Measurements from ENCODE around the gene OR2AE1. TPM values are rescaled to one million over a fixed set of nuclear protein-coding genes. Genes with fewer than 3 reads are reported as not detected.

Gene OR2AE1
- total and polyA plus RNA-seq, 2 donors, result 0.07 TPM; not detected in 1

DNA sequence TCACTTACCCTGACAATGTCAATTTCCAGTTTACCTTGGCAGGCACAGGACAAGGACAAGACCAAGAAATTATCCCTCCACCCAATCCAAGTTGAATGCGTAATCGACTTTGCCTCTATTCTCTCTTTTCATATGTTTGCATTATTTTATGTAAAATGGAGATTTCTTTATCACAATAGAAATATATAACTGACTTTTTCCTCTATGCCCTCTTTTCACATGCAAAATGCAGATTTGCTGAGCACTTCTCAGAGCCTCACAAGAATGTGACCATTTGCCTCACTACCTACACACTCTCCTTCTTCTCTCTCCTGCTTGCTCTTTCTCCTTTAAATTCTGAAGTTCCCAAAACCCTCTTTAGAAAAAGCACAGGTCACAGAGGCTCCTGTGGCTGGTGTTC, 33.9 kb downstream of the OR2AE1 start:
- 94% methylated on average over 2 of the region's 2 CpGs for WGBS

DNA sequence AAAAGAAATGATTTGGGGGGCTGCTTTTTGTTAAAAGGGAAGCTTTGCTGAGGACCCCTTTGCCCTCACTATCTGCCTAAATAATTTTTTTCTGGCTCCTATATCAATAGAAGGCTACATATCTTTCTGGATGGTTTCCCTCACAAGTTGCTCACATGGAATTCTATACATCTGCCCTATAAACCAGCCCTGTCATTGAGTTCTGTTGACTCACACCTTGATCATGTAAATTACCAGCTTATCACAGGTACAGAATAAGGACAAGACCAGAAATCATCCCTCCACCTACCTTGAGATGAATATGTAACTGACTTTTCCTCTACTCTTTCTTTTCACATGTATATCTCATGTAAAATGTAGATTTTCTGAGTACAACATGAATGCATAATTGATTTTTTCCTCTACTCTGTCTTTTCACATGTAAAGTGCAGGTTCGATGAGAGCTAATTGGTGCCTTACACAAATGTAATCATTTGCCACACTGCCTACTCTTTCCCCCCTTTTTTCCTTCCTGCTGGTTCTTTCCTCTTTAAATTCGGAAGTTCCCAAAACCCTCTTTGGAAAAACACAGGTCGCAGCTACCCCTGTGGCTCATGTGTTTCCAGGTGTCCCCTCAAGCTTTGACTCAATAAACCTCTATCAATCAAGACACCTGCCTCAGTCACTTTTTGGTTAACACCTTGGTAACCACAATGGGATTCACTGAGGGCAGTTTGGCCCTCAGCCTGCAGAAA, 36.5 kb downstream of the OR2AE1 start:
- no peaks in the 10 kb centered on the region for H3K36me3 ChIP-seq (ENCODE audit: control insufficient read depth in 2 of 2, insufficient read depth in 2 of 2, low read length in 1 of 2)
- DNase-seq (ENCODE audit: low read depth in 6 of 9, low spot score in 9 of 9), result no peak
- 82% methylated on average over 3 of the region's 3 CpGs for WGBS

More for the DNA sequence above, 33.9 kb downstream of the OR2AE1 start:
- no peaks in the 10 kb centered on the region for H3K9me3 ChIP-seq (ENCODE audit: control insufficient read depth in 2 of 2, insufficient read depth in 1 of 2, low read length in 1 of 2)
- H3K27me3 ChIP-seq (ENCODE audit: control insufficient read depth in 2 of 2, insufficient read depth in 1 of 2, low read length in 1 of 2), result no peaks in the 10 kb centered on the region
- no peak overlapping the region for H3K27ac ChIP-seq (ENCODE audit: low read depth in 1 of 2, low read length in 1 of 2)
- no peak overlapping the region for H3K4me3 ChIP-seq (ENCODE audit: low read length in 2 of 2)
- DNase-seq (ENCODE audit: low read depth in 6 of 9, low spot score in 9 of 9), result no peak
- H3K36me3 ChIP-seq (ENCODE audit: control insufficient read depth in 2 of 2, insufficient read depth in 2 of 2, low read length in 1 of 2), result no peaks in the 10 kb centered on the region
- no peaks in the 10 kb centered on the region for H3K4me1 ChIP-seq (ENCODE audit: control insufficient read depth in 2 of 2, insufficient read depth in 2 of 2, low read length in 2 of 2)

DNA sequence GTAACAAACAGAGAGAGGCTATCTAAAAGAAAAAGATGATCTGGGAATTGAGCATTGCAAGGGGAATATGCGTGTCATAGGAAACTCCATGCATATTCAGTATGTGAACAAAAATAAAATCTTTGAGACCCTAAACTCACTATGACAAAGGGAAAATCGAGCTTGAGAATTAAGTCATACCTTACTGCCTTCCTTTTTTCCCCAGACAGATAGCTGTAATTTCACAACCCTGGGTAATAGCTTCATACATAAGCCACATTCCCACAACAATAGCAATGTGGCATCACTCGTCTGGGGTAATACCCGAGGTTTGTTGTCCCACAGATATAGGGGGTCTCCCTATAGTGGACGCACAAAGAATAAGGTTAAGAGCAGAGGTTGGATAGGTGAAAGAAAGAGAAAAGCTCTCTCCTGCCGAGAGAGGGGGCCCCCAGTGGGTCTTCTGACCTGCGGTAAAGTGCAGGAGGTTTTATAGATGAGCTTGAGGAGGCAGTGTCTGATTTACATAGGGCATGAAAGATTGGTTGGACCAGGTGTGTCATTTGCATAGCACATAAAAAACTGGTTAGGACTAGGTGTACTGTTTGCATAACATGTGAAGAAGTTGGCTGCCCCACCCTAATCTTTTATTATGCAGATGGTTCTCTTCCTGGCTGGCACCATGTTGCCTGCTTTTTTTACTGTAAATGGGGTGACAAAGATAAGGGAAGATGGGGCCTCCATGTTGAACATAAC, 37.4 kb downstream of the OR2AE1 start:
- Histone ChIP-seq H3K27me3 (ENCODE audit: control insufficient read depth in 2 of 2, insufficient read depth in 1 of 2, low read length in 1 of 2) (no peaks in the 10 kb centered on the region), H3K27ac (ENCODE audit: low read depth in 1 of 2, low read length in 1 of 2) (no peak overlapping the region), H3K4me1 (ENCODE audit: control insufficient read depth in 2 of 2, insufficient read depth in 2 of 2, low read length in 2 of 2) (peaks cover 0 to 2% of the 10 kb centered on the region in 2 donors), H3K9me3 (ENCODE audit: control insufficient read depth in 2 of 2, insufficient read depth in 1 of 2, low read length in 1 of 2) (no peaks in the 10 kb centered on the region), H3K36me3 (ENCODE audit: control insufficient read depth in 2 of 2, insufficient read depth in 2 of 2, low read length in 1 of 2) (no peaks in the 10 kb centered on the region), H3K4me3 (ENCODE audit: low read length in 2 of 2) (no peak overlapping the region)
- no peak for DNase-seq (ENCODE audit: low read depth in 6 of 9, low spot score in 9 of 9)
- 86% methylated on average over 7 of the region's 7 CpGs for WGBS

More for the DNA sequence above, 36.5 kb downstream of the OR2AE1 start:
- Histone ChIP-seq H3K4me3 (ENCODE audit: low read length in 2 of 2) (no peak overlapping the region), H3K27ac (ENCODE audit: low read depth in 1 of 2, low read length in 1 of 2) (no peak overlapping the region), H3K27me3 (ENCODE audit: control insufficient read depth in 2 of 2, insufficient read depth in 1 of 2, low read length in 1 of 2) (no peaks in the 10 kb centered on the region), H3K4me1 (ENCODE audit: control insufficient read depth in 2 of 2, insufficient read depth in 2 of 2, low read length in 2 of 2) (peaks cover 0 to 2% of the 10 kb centered on the region in 2 donors), H3K9me3 (ENCODE audit: control insufficient read depth in 2 of 2, insufficient read depth in 1 of 2, low read length in 1 of 2) (no peaks in the 10 kb centered on the region)

DNA sequence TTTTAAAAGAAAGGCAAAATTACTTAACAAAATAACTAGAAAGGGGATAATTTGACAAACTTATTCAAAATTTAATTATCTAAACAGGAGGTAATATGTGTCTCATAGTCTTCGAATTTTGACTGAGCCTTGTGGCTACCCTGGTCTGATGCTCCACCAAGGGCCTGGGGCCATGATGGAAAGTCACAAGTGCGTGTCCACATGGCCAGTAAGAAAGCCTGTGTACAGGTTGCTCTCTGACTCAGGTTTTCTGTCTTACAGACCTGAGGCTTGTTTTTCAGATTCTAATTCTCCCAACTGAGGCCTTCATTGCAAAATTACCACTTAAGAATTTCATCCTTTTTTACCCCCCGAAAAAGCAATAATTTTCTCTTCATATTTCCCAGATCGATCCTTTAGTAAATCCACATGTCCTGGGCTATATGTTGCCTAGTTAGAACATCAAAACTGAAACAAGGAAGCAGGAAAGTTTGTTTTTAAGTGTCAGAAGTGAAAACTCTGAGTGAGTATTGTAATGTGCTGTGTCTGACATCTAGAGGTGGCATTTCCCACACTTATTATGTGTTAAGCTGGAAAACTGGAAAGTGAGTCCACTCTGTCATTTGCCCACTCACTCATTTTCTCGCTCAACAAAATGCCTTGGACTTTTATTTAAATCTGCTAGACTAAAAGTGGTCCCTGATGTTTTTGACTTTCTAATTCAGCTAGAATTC, 39.0 kb downstream of the OR2AE1 start:
- peak overlapping the region in 1 of 2 donors; percentile 42 for H3K27ac ChIP-seq (ENCODE audit: low read depth in 1 of 2, low read length in 1 of 2)

DNA sequence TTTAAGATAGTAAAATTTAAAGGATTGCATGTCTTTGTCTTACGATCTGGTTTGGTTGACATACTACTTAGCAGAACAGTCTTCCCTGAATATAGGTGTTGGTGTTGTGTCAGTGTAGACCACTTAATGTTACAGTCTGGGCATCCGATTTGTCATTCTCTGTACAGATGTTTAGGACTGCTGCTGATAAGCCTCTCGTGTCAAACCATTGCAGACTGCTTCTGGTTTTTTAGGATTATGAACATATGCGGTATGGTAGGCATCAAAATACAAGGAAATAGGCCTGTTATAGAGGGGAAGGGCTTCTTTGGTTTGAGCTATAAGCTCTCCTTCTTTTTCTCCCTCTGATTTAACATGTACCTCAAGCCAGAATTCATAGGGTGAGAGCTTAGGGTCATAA, 41.6 kb downstream of the OR2AE1 start:
- DNase-seq (ENCODE audit: low read depth in 6 of 9, low spot score in 9 of 9), result no peak
- Histone ChIP-seq H3K4me1 (ENCODE audit: control insufficient read depth in 2 of 2, insufficient read depth in 2 of 2, low read length in 2 of 2) (peaks cover 0 to 2% of the 10 kb centered on the region in 2 donors), H3K9me3 (ENCODE audit: control insufficient read depth in 2 of 2, insufficient read depth in 1 of 2, low read length in 1 of 2) (no peaks in the 10 kb centered on the region), H3K36me3 (ENCODE audit: control insufficient read depth in 2 of 2, insufficient read depth in 2 of 2, low read length in 1 of 2) (no peaks in the 10 kb centered on the region), H3K4me3 (ENCODE audit: low read length in 2 of 2) (no peak overlapping the region), H3K27ac (ENCODE audit: low read depth in 1 of 2, low read length in 1 of 2) (no peak overlapping the region), H3K27me3 (ENCODE audit: control insufficient read depth in 2 of 2, insufficient read depth in 1 of 2, low read length in 1 of 2) (no peaks in the 10 kb centered on the region)
- 95% methylated on average over 4 of the region's 4 CpGs for WGBS

More for the DNA sequence above, 39.0 kb downstream of the OR2AE1 start:
- 85% methylated on average over 5 of the region's 5 CpGs for WGBS
- Histone ChIP-seq H3K4me3 (ENCODE audit: low read length in 2 of 2) (no peak overlapping the region), H3K4me1 (ENCODE audit: control insufficient read depth in 2 of 2, insufficient read depth in 2 of 2, low read length in 2 of 2) (peaks cover 0 to 2% of the 10 kb centered on the region in 2 donors), H3K36me3 (ENCODE audit: control insufficient read depth in 2 of 2, insufficient read depth in 2 of 2, low read length in 1 of 2) (no peaks in the 10 kb centered on the region), H3K27me3 (ENCODE audit: control insufficient read depth in 2 of 2, insufficient read depth in 1 of 2, low read length in 1 of 2) (no peaks in the 10 kb centered on the region), H3K9me3 (ENCODE audit: control insufficient read depth in 2 of 2, insufficient read depth in 1 of 2, low read length in 1 of 2) (no peaks in the 10 kb centered on the region)
- peak in 5 of 9 donors; percentile 2 to 32 (median 6) for DNase-seq (ENCODE audit: low read depth in 6 of 9, low spot score in 9 of 9)

DNA sequence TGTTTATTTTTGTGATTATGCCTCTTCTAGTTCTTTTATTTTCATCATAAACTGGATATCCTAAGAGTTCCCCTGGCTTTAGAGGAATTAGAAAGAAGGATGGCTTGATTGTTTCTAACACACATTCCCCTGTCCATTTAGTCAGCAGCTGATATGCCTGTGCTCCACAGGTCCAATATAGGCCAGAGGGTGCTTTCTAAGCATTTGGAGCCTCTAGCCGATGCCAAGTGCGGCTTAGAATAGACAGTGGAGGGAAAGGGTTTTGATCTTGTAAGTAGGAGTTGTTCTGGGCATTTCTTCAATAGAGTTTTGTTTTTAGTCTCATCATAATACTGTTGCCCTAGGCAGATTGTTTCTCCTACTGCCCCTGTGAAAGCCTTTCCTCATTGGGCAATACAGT, 42.5 kb downstream of the OR2AE1 start:
- Histone ChIP-seq H3K4me3 (ENCODE audit: low read length in 2 of 2) (no peak overlapping the region), H3K27ac (ENCODE audit: low read depth in 1 of 2, low read length in 1 of 2) (no peak overlapping the region), H3K27me3 (ENCODE audit: control insufficient read depth in 2 of 2, insufficient read depth in 1 of 2, low read length in 1 of 2) (no peaks in the 10 kb centered on the region), H3K9me3 (ENCODE audit: control insufficient read depth in 2 of 2, insufficient read depth in 1 of 2, low read length in 1 of 2) (no peaks in the 10 kb centered on the region), H3K36me3 (ENCODE audit: control insufficient read depth in 2 of 2, insufficient read depth in 2 of 2, low read length in 1 of 2) (no peaks in the 10 kb centered on the region), H3K4me1 (ENCODE audit: control insufficient read depth in 2 of 2, insufficient read depth in 2 of 2, low read length in 2 of 2) (peaks cover 0 to 2% of the 10 kb centered on the region in 2 donors)
- 98% methylated on average over 2 of the region's 2 CpGs for WGBS
- no peak for DNase-seq (ENCODE audit: low read depth in 6 of 9, low spot score in 9 of 9)

DNA sequence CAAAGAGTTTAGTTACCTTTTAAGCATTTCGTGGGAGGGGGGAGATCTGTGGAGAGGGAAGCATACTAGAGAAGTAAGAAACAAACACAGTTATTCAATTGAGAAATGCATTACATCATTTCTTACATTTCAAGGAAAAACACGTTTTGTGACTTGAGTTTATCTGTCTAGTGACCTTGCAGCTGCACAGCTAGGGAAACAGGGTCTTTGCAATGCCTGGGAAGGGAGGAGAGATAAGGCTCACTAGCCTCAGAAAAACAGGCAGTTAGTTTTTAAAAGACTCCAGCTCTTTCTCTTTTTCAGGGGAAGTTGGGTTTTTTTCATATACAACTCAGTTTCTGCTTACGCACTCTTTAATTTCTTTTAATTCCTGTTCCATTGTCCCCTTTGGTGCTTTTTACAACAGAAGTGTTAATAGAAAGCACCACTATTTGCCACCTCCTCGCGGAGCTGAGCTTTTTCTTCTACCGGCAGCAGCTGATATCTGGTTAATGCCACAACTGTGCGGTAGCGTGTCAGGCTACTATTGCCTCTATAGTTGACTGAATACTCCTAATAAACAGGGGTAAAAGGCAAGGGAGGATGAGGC, 43.5 kb downstream of the OR2AE1 start:
- DNase-seq (ENCODE audit: low read depth in 6 of 9, low spot score in 9 of 9), result no peak
- H3K9me3 ChIP-seq (ENCODE audit: control insufficient read depth in 2 of 2, insufficient read depth in 1 of 2, low read length in 1 of 2), result no peaks in the 10 kb centered on the region

DNA sequence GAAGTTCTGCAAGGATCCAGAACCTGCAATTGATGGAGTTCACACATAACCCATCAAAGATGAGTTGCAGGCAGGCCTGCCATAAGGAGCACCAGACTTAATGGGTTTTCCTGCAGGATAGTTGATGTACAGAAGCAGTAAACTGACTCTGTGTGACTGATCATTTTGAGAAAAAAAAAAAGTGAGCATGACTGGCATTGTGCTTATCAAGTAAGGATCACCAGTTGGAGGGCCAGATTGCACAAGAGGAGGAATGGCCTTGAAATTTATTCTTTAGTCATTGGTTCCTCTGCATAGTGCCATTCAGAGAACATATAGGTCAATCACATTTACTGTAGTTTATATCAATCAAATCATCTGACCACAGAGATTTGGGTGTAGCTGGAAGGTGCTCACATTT, 45.2 kb downstream of the OR2AE1 start:
- no peaks in the 10 kb centered on the region for H3K36me3 ChIP-seq (ENCODE audit: control insufficient read depth in 2 of 2, insufficient read depth in 2 of 2, low read length in 1 of 2)
- no peak overlapping the region for H3K27ac ChIP-seq (ENCODE audit: low read depth in 1 of 2, low read length in 1 of 2)
- H3K9me3 ChIP-seq (ENCODE audit: control insufficient read depth in 2 of 2, insufficient read depth in 1 of 2, low read length in 1 of 2), result no peaks in the 10 kb centered on the region
- H3K4me3 ChIP-seq (ENCODE audit: low read length in 2 of 2), result no peak overlapping the region
- H3K4me1 ChIP-seq (ENCODE audit: control insufficient read depth in 2 of 2, insufficient read depth in 2 of 2, low read length in 2 of 2), result no peaks in the 10 kb centered on the region
- H3K27me3 ChIP-seq (ENCODE audit: control insufficient read depth in 2 of 2, insufficient read depth in 1 of 2, low read length in 1 of 2), result no peaks in the 10 kb centered on the region
- DNase-seq (ENCODE audit: low read depth in 6 of 9, low spot score in 9 of 9), result no peak

More for the DNA sequence above, 43.5 kb downstream of the OR2AE1 start:
- peaks cover 0 to 2% of the 10 kb centered on the region in 2 donors for H3K4me1 ChIP-seq (ENCODE audit: control insufficient read depth in 2 of 2, insufficient read depth in 2 of 2, low read length in 2 of 2)
- no peaks in the 10 kb centered on the region for H3K27me3 ChIP-seq (ENCODE audit: control insufficient read depth in 2 of 2, insufficient read depth in 1 of 2, low read length in 1 of 2)
- 83% methylated on average over 8 of the region's 8 CpGs for WGBS
- H3K36me3 ChIP-seq (ENCODE audit: control insufficient read depth in 2 of 2, insufficient read depth in 2 of 2, low read length in 1 of 2), result no peaks in the 10 kb centered on the region
- no peak overlapping the region for H3K27ac ChIP-seq (ENCODE audit: low read depth in 1 of 2, low read length in 1 of 2)
- H3K4me3 ChIP-seq (ENCODE audit: low read length in 2 of 2), result no peak overlapping the region

Data from thymus (tissue), 11 donors.